ENCODE data around the gene SEMA3E. TPM values are rescaled to one million over a fixed set of nuclear protein-coding genes. Genes with fewer than 3 reads are reported as not detected.
"Not testable (repeated sequence)": the region's sequence is repeated elsewhere in the genome, so short reads cannot be mapped to it uniquely, and the experiment has no call there.

Gene SEMA3E
- total RNA-seq: 24.0 TPM

GRCh38 chr7:83648464-83649241 lies at the start of gene SEMA3E:
TSS of gene SEMA3E (minus strand) at chr7:83649139.
- DNase-seq (ENCODE audit: low spot score): peak; percentile 67

DNA sequence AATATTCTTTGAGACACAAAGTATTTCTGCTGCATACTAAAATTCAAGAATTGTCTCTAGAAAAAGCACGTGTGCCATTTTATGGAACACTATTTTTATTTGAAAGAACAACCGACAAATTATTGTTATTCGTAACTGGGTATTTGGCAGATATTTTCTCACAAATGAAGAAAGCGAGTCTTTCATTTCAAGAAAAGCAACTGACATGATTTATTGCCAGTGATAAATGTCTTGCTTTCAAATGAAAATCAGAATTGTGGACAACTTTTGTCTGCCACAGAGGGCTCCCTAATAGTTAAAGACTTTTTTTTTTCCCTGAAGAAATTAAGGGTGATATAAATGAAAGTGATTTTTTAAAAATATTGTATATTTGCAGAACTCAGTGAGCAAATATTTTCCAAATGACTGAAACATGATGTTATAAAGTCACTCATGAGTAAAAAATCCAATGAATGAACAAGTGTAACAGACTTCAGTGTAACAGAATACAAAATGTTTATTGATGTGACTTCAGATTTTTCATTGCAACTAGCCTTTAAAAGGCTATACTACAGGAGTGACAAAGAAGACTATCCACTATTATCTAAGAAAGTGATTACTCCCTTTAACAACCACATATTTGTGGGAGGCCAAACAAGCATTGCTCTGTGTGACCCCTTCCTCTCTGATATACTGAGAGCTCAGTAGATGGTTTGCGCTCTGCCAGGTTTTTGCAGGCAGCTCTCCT lies 49.0 kb upstream of the SEMA3E start:
- no peak for DNase-seq (ENCODE audit: low spot score)

- no peak for DNase-seq (ENCODE audit: low spot score)
These were observed 47.2 kb upstream of the SEMA3E start for GRCh38 chr7:83696101-83696500.

DNA sequence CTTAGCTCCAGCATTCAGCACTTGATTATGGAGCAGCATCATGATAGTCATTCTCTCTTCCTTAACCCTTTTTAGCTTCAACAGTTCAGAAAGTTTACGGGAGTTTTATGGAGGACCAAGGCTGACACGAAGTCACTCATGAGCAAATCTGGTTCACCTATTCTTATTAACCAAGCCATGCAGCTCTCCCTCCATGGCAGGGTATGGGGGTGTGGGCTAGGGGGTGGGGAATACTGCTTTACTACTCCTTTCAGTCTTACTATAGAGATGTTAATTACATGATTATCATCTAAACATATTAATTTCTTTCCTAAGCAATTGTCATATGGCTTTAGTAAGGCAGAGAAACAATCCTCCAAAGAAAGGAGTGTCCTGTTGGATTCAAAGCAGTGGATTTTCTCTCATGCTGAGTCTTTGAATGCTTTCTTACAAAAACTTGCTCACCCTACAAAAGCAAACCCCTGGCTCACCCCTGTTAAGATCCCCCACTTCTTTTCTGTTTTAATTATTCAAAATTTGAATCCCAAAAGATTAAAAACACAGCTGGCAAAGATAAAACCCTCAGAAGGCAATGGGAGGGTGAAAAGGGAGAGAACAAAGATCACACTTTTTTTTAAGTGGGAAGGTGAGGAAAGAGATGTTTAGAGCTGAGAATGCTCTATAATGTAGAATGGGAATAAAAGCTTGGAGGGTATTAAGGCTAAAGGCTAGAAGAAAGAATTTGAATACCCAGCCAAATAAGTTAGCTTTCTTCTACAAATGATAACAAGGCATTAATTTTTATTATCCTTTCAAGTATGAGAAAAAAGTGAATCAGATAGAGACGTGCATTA lies 46.4 kb upstream of the SEMA3E start:
- DNase-seq (ENCODE audit: low spot score): no peak

DNA sequence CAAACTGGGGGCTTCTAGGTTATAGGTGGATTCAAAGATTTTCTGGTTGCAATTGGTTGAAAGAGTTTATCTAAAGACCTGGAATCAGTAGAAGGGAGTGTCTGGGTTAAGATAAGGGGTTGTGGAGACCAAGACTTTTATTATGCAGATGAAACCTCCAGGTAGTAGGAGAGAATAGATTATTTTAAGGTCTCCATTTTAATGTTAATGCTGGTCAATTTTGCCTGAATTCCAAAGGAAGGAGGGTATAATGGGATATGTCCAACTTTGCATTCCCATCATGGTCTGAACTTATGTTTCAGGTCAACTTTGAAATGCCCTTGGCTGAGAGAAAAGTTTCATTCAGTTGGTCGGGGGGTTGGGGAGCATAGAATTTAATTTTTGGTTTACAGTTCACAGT lies 44.3 kb upstream of the SEMA3E start:
- no peak for DNase-seq (ENCODE audit: low spot score)

- DNase-seq (ENCODE audit: low spot score): no peak
These were observed 42.2 kb upstream of the SEMA3E start for GRCh38 chr7:83691095-83691494.

- no peak for DNase-seq (ENCODE audit: low spot score)
These were observed 40.9 kb upstream of the SEMA3E start for GRCh38 chr7:83689855-83690254.

- no peak for DNase-seq (ENCODE audit: low spot score)
These were observed 37.5 kb upstream of the SEMA3E start for GRCh38 chr7:83686416-83686815.

- no peak for DNase-seq (ENCODE audit: low spot score)
These were observed 36.0 kb upstream of the SEMA3E start for GRCh38 chr7:83684928-83685327.

- no peak for DNase-seq (ENCODE audit: low spot score)
These were observed 32.4 kb upstream of the SEMA3E start for GRCh38 chr7:83681200-83681778.

- DNase-seq (ENCODE audit: low spot score): no peak
These were observed 28.4 kb upstream of the SEMA3E start for GRCh38 chr7:83677180-83677866.

- not testable (repeated sequence) for DNase-seq (ENCODE audit: low spot score)
These were observed 24.4 kb upstream of the SEMA3E start for GRCh38 chr7:83673291-83673690.

DNA sequence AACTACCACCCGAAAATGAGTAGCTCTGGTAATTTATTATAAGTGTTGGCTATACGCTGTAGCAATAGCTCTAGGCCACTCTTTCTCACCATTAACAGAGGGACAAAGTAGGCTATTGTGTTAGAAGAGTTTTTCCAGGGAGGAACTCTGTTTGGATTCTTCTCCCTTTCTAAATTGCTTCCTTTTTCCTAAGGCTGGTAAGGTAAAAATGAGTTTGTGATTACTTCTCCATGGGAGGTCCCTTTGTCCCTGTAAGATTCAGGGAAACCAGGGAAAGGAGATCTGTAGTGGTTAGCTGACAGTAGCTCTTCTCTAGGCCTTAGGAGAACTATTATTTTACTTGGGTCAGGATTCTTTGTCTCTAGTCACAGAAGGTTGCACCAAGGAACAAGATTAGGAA lies 23.2 kb upstream of the SEMA3E start:
- no peak for DNase-seq (ENCODE audit: low spot score)

DNA sequence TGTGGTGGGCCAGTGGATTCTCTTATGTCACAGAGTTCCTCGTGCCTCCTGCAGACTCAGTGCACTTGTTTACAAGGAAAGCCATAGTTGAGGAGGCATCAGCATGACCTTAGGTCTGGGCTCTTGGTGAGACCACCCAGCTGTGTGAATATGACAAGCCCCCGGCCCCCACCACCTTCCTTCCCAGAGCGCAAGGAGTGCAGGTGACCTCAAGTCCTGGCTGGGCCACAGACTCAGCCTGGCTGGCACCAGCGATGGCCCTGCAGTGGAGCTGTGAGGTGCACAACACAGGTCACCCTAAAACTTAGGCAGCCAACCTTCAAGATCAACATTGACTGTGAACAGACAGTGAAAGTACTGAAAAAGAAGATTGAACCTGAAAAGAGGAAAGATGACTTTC lies 14.2 kb upstream of the SEMA3E start:
- no peak for DNase-seq (ENCODE audit: low spot score)

DNA sequence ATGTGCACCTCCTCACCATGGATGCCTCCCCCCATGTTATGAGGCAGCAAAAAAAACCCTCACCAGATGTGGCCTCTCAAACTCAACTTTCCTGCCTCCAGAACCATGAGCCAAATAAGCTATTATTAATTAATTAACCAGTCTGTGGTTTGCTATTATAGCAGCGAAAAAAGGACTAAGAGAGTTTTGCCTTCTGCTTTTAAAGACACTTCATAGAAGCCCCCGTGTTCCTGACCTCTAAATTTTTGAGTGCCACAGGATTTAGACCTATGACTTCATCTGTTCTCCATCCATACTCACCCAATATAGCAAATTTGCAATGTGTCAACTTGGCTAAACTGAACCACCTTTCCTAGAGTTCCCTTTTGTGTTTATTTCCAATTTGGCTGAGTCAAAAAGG lies 9.2 kb upstream of the SEMA3E start:
- DNase-seq (ENCODE audit: low spot score): no peak

DNA sequence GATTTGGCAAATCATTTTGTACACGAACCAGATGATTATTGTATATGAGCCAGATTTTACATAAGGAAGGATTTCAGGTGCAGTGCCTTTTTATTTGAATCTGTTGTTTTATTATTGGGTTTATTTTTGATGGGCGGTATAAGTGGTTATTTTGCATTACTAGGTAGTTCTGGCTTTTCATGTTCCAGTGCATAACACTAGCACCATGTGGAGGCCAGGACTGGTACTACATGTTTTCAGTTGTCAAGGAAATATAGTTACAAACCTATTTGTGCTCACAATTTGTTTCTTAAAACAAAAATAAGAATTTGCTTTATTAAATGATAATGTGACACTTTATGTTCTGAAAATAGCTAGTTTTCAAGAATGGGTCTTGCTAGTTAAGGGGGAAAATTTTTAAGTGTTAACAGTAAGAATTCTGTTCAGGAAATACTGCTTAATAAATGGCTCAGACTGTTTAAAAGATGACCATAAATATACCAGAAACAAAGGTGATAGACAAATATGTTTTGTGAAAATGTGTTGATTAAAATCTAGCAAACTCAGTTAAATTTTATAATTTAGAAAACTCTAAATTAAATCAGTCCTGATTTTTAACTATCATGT lies 7.1 kb upstream of the SEMA3E start:
- peak; percentile 55 for DNase-seq (ENCODE audit: low spot score)

DNA sequence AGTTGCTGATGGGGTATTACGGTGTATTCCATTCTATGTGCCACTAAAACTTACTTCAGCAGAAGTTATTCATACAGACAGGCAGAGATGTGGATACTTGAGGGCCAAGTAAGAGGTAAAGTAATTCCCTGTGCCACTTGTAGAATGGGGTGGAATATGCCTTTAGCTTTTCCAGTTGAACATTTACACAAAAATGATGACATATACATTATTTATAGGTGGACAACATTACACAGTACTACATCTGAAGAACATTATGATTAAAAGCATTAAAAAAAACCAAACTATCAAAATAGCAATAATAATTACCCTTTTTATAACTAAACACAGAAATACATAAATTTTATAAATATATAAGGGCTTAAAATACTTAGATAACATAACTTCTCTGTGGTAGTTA lies 3.5 kb upstream of the SEMA3E start:
- no peak for DNase-seq (ENCODE audit: low spot score)

- DNase-seq (ENCODE audit: low spot score): no peak
These were observed 762 bp upstream of the SEMA3E start for GRCh38 chr7:83649701-83650100.

DNA sequence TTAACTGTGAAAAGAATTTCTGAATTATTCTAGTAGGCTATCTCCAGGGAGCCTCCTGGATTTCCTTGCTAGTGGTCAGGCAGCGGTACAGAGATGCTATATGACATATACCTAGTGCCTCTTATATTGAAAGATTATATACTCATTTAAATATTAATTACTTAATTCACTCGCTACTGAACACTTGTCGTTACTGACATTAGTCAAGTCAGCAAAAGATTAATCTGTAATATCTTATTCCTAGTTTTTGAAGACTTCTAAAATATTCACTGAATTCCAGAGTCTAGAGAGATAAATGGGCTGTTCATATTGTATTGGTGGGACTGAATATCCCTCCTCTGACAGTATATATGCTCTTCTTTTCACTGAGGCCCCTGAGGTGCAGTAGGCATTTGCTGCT lies 2.9 kb downstream of the SEMA3E start:
- no peak for DNase-seq (ENCODE audit: low spot score)

GRCh38 chr7:83643739-83644138 lies 5.2 kb downstream of the SEMA3E start:
- no peak for DNase-seq (ENCODE audit: low spot score)

GRCh38 chr7:83643012-83643411 lies 5.9 kb downstream of the SEMA3E start:
- no peak for DNase-seq (ENCODE audit: low spot score)

All from ureter (tissue), 1 donor.